B cell (primary cell): ENCODE data around the gene GGACT.

Source experiments
- EZH2 ChIP-seq: IDR thresholded peaks from 2 replicates; pipeline ENCODE4 v1.6.1; 2012; ENCODE audit warnings: borderline replicate concordance, low read depth, mild to moderate bottlenecking, moderate library complexity, low read length; ENCODE audit not compliant: insufficient read depth, poor library complexity, severe bottlenecking
- TF ChIP-seq, protein P1 (sequence below): fragments of 200-600 bp; IDR thresholded peaks from one replicate; pipeline ENCODE4 v1.8.0; 2022; ENCODE audit warnings: antibody characterized with exemption, mild to moderate bottlenecking

DNA sequence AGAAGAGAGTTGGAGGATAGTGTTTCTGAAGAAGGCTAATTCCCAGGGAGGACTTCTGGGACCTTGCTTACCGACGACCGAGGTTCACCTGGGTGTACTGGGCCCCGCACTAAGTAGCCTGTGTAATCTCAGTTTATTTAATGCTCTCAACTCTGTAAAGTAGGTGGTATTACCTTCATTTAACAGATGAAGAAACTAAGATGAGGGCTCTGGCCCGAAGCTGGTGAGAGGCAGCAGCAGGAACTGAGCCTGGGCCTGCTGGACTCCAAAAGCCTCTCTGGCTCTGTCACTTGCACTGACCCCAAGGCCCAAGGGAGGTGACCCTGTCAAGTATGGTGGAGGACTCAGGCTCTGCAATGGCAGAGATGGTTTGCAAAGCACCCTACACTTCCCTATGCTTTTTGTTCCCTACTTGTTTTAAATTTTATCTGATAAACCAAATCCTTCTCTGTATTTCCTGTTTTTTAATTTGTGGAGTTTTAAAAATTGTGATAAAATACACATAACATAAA, 50.6 kb downstream of the GGACT start:
- TF ChIP-seq, protein P1, sequence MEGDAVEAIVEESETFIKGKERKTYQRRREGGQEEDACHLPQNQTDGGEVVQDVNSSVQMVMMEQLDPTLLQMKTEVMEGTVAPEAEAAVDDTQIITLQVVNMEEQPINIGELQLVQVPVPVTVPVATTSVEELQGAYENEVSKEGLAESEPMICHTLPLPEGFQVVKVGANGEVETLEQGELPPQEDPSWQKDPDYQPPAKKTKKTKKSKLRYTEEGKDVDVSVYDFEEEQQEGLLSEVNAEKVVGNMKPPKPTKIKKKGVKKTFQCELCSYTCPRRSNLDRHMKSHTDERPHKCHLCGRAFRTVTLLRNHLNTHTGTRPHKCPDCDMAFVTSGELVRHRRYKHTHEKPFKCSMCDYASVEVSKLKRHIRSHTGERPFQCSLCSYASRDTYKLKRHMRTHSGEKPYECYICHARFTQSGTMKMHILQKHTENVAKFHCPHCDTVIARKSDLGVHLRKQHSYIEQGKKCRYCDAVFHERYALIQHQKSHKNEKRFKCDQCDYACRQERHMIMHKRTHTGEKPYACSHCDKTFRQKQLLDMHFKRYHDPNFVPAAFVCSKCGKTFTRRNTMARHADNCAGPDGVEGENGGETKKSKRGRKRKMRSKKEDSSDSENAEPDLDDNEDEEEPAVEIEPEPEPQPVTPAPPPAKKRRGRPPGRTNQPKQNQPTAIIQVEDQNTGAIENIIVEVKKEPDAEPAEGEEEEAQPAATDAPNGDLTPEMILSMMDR = no peak
- TF ChIP-seq EZH2 = no peak
